DOHH2 (cell line): Measurements from ENCODE around the gene UBE2R2.

Experiments used
- H3F3A ChIP-seq: fragments of 200-600 bp; sonication (generic), shearing (Covaris generic); 2 replicates; pipeline ENCODE4 v1.6.0; 2016; ENCODE audit warnings: antibody characterized with exemption, mild to moderate bottlenecking; ENCODE audit not compliant: control insufficient read depth, insufficient read depth
- H3K27ac ChIP-seq: fragments of 200-600 bp; sonication (generic); 2 replicates; pipeline ENCODE4 v1.5.1; 2014; ENCODE audit warnings: low read depth, mild to moderate bottlenecking, low read length, moderate library complexity
- H3K27me3 ChIP-seq: fragments of 200-600 bp; sonication (generic); 2 replicates; pipeline ENCODE4 v1.6.1; 2014; ENCODE audit warnings: mild to moderate bottlenecking, low read length, mixed read lengths; ENCODE audit not compliant: control insufficient read depth
- H3K36me3 ChIP-seq: fragments of 200-600 bp; sonication (generic); 2 replicates; pipeline ENCODE4 v1.6.1; 2014; ENCODE audit warnings: mild to moderate bottlenecking, low read length, moderate library complexity, mixed read lengths; ENCODE audit not compliant: control insufficient read depth
- H3K4me1 ChIP-seq: fragments of 200-600 bp; sonication (generic); 2 replicates; pipeline ENCODE4 v1.6.1; 2014; ENCODE audit warnings: mild to moderate bottlenecking, low read length, mixed read lengths; ENCODE audit not compliant: control insufficient read depth
- H3K4me2 ChIP-seq: fragments of 200-600 bp; sonication (generic); 2 replicates; pipeline ENCODE4 v1.6.0; 2014; ENCODE audit warnings: mild to moderate bottlenecking, low read length, moderate library complexity
- H3K4me3 ChIP-seq: fragments of 200-600 bp; sonication (generic); 2 replicates; pipeline ENCODE4 v1.5.1; 2014; ENCODE audit warnings: mild to moderate bottlenecking, low read length, mixed read lengths
- H3K79me2 ChIP-seq: fragments of 200-600 bp; sonication (generic); 2 replicates; pipeline ENCODE4 v1.6.1; 2014; ENCODE audit warnings: mild to moderate bottlenecking, low read length, mixed read lengths; ENCODE audit not compliant: control insufficient read depth
- H3K9me2 ChIP-seq: fragments of 200-600 bp; sonication (generic); replicated peaks from 2 replicates; pipeline ENCODE4 v1.6.1; 2014; ENCODE audit warnings: mild to moderate bottlenecking, low read length, mixed read lengths; ENCODE audit not compliant: control insufficient read depth
- H3K9me3 ChIP-seq: fragments of 200-600 bp; sonication (generic); 2 replicates; pipeline ENCODE4 v1.6.1; 2014; ENCODE audit warnings: antibody characterized with exemption, low read length, mixed read lengths; ENCODE audit not compliant: control insufficient read depth, insufficient read depth
- H4K20me1 ChIP-seq: fragments of 200-600 bp; sonication (generic); 2 replicates; pipeline ENCODE4 v1.6.0; 2014; ENCODE audit warnings: low read depth, mild to moderate bottlenecking, antibody characterized with exemption, low read length, moderate library complexity; ENCODE audit not compliant: control insufficient read depth, insufficient read depth
- EZH2phosphoT487 ChIP-seq: fragments of 200-600 bp; sonication (generic); IDR thresholded peaks from 2 replicates; pipeline ENCODE4 v1.6.1; 2017; ENCODE audit warnings: borderline replicate concordance, mild to moderate bottlenecking, antibody characterized with exemption, low read length, moderate library complexity, mixed read lengths
- TF ChIP-seq, protein P1 (sequence below): fragments of 200-600 bp; sonication (generic); IDR thresholded peaks from one replicate; pipeline ENCODE4 v1.5.1; 2014; ENCODE audit warnings: antibody characterized with exemption, mild to moderate bottlenecking, low read depth, low read length; ENCODE audit not compliant: poor library complexity, severe bottlenecking

Gene UBE2R2

DNA sequence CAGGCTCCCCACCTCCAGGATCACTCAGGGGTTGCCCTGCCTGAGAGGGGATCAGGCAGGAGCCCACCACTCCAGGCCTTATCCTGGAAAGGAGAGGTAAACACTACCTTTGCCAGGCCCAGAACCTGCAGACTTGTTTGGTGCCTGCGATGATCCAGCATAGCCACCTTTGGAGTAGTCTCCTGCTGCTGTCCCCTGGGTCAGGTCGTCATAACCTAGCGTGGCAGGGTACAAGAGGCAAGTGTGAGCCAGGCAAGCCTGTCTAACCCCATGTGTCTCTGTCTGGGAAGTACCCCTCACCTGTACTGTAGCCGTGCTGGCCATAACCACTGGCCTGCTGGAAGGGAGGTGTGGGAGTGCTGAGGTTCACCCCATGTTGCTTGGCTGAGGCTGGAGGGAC lies 106.1 kb downstream of the UBE2R2 start:
- H4K20me1 ChIP-seq = no peaks in the 10 kb centered on the region
- peaks cover 4% of the 10 kb centered on the region; the same call in 1 of the 2 replicates for H3K79me2 ChIP-seq
- H3K27ac ChIP-seq = no peak overlapping the region
- H3K9me3 ChIP-seq = no peaks in the 10 kb centered on the region
- no peak overlapping the region for H3K4me3 ChIP-seq
- no peaks in the 10 kb centered on the region for H3K27me3 ChIP-seq
- no peak for TF ChIP-seq EZH2phosphoT487
- TF ChIP-seq, protein P1, sequence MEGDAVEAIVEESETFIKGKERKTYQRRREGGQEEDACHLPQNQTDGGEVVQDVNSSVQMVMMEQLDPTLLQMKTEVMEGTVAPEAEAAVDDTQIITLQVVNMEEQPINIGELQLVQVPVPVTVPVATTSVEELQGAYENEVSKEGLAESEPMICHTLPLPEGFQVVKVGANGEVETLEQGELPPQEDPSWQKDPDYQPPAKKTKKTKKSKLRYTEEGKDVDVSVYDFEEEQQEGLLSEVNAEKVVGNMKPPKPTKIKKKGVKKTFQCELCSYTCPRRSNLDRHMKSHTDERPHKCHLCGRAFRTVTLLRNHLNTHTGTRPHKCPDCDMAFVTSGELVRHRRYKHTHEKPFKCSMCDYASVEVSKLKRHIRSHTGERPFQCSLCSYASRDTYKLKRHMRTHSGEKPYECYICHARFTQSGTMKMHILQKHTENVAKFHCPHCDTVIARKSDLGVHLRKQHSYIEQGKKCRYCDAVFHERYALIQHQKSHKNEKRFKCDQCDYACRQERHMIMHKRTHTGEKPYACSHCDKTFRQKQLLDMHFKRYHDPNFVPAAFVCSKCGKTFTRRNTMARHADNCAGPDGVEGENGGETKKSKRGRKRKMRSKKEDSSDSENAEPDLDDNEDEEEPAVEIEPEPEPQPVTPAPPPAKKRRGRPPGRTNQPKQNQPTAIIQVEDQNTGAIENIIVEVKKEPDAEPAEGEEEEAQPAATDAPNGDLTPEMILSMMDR = no peak
- no peaks in the 10 kb centered on the region for H3K9me2 ChIP-seq
- H3K4me1 ChIP-seq = peaks cover 29% of the 10 kb centered on the region
- peaks cover 99% of the 10 kb centered on the region for H3K36me3 ChIP-seq
- H3K4me2 ChIP-seq = no peak overlapping the region
- H3F3A ChIP-seq = peaks cover 19% of the 10 kb centered on the region

DNA sequence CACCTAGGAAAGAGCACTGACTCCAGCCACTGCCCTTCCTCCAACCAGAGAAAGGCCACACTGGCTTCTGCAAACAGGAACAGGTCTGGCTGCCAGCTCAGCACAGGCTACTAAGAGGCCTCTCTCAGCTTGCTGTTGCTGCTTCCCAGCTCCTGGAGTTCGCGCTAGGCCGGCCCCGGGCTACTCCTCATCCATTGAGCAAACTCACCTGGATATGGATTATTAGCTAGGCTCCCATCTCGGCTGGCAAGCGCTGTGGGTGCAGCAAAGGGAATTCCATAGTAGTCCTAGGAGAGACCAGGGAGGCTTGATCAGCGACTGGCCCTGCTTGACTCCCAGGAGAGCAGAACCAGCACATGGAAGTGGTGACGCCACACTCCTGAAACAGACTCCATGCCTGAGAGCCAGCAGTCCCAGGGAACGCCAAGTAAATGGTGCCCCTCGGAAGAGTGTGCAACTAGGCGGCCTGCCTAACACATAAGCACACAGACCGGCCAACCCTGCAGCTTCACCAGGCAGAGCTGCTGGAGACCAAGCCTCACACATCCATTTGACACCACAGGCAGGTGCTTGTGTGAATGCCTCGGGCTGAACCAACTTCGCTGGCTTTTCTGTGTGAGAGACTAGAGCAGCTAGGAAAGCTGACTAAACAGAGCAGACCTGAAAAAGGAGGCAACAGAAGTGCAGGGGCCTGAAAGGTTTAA lies 107.2 kb downstream of the UBE2R2 start:
- no peak overlapping the region for H3K4me2 ChIP-seq
- no peak overlapping the region for H3K4me3 ChIP-seq
- TF ChIP-seq, protein P1 = no peak
- TF ChIP-seq EZH2phosphoT487 = no peak
- peaks cover 25% of the 10 kb centered on the region for H3K4me1 ChIP-seq
- peaks cover 4% of the 10 kb centered on the region; the same call in 1 of the 2 replicates for H3K79me2 ChIP-seq
- H3K27ac ChIP-seq = no peak overlapping the region
- H3K9me3 ChIP-seq = no peaks in the 10 kb centered on the region
- no peaks in the 10 kb centered on the region for H3K9me2 ChIP-seq
- H3K27me3 ChIP-seq = no peaks in the 10 kb centered on the region
- H3K36me3 ChIP-seq = peaks cover 99% of the 10 kb centered on the region
- peaks cover 18% of the 10 kb centered on the region for H3F3A ChIP-seq
- no peaks in the 10 kb centered on the region for H4K20me1 ChIP-seq

DNA sequence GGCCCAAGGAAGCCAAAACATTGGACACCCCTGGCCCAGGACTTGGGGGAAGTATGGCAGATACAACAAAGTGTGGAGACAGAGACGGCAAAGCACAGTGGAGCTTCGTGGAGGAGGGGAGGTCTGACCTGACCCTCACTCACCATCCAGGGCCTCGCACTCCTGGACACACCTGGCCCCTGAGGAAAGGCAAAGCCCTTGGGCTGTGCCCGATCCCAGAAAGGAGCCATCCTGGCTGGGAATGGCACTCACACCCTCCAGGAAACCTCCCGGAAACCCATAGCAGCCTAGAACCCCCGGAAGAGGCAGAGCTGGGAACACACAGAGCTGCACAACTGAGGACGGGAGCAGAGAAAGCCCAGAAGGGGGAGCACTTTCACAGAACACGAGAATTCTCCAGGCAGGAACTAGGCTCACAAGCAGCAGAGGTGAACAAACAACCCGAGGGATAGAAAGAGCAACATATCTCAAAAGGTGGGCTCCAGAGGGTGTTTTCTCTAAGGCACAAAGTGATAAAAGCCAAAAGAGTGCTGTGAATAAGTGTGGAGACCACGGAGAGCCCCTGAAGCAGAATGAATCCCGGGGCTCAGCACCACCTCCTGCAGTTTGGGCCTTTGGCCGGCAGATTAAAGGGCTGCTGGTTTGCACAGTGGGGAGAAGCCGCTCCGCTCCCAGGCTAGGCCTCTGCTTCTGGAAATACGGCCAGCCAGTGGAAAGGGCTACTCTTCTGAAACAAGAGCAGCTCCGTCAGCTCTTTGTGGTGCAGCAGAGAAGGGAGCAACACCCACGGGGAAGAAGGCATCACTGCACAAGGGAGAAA lies 108.2 kb downstream of the UBE2R2 start:
- no peaks in the 10 kb centered on the region for H3K9me2 ChIP-seq
- H3K27ac ChIP-seq = no peak overlapping the region
- H3K27me3 ChIP-seq = no peaks in the 10 kb centered on the region
- no peaks in the 10 kb centered on the region for H4K20me1 ChIP-seq
- no peaks in the 10 kb centered on the region for H3K9me3 ChIP-seq
- H3K4me3 ChIP-seq = no peak overlapping the region
- H3K79me2 ChIP-seq = peaks cover 4% of the 10 kb centered on the region; the same call in 1 of the 2 replicates
- no peak overlapping the region for H3K4me2 ChIP-seq
- H3F3A ChIP-seq = peaks cover 8% of the 10 kb centered on the region
- TF ChIP-seq EZH2phosphoT487 = no peak
- TF ChIP-seq, protein P1 = peak; percentile 85
- H3K4me1 ChIP-seq = peaks cover 15% of the 10 kb centered on the region
- peaks cover 96% of the 10 kb centered on the region for H3K36me3 ChIP-seq
